HCT116 (cell line): ENCODE data around the gene CNOT10. TPM values are rescaled to one million over a fixed set of nuclear protein-coding genes. Genes with fewer than 3 reads are reported as not detected.
"Not testable (repeated sequence)": the region's sequence is repeated elsewhere in the genome, so short reads cannot be mapped to it uniquely, and the experiment has no call there.

Experiments used
- ATAC-seq: fragments of 200-7000 bp; cut with Tn5 transposase; 2 replicates; pipeline ENCODE4 v1.9.1; 2020; ENCODE audit warnings: mild to moderate bottlenecking, moderate library complexity
- BruUV-seq: library from RNA; stranded (reverse); fragments of 400-500 nt; replicated peaks from 2 replicates; lab custom pipeline; 2021; lab: Mats Ljungman, UMichigan
- CTCF ChIA-PET: fragments of 300-600 bp; sonication (Branson Sonifier 250); formaldehyde crosslinking; loops from one replicate; lab custom pipeline; 2021; ENCODE audit warnings: antibody characterized with exemption; lab: Charles Lee
- POLR2A ChIA-PET: fragments of 300-600, 350-600 bp; sonication (Branson Sonifier 250); formaldehyde crosslinking; loops from one replicate; lab custom pipeline; 2021; ENCODE audit warnings: antibody characterized with exemption; lab: Charles Lee
- RAD21 ChIA-PET, 2 experiments: fragments of 300-600 bp; sonication (Branson Sonifier 250); formaldehyde crosslinking; loops; one replicate each; lab custom pipeline; 2023; ENCODE audit warnings: low total read pairs in 2 of 2; ENCODE audit not compliant: uncharacterized antibody in 2 of 2, unreplicated experiment in 2 of 2, low non-redundant PET in 1 of 2; lab: Charles Lee
- DNase-seq: peaks from one replicate; pipeline ENCODE4 v3.0.0-alpha.2; 2010; ENCODE audit warnings: low read depth, low spot score
- H2AFZ ChIP-seq: fragments of 200-600 bp; shearing (Covaris generic), sonication (generic); 2 replicates; pipeline ENCODE4 v1.6.1; 2017; ENCODE audit warnings: low read depth, mixed run types, mixed read lengths, antibody characterized with exemption, low read length; ENCODE audit not compliant: poor library complexity, severe bottlenecking
- H3K27ac ChIP-seq: 2 replicates; pipeline ENCODE4 v1.5.1; 2012; ENCODE audit warnings: low read depth, low read length
- H3K27me3 ChIP-seq: fragments of 200-600 bp; sonication (generic); 2 replicates; pipeline ENCODE4 v1.6.1; 2016; ENCODE audit warnings: mixed run types, low read length, mixed read lengths; ENCODE audit not compliant: insufficient read depth
- H3K36me3 ChIP-seq, 2 experiments: fragments of 200-500 bp in 1 of 2; fragments of 200-600 bp in 1 of 2; sonication (Bioruptor generic) in 1 of 2; sonication (generic) in 1 of 2; 2 replicates each; pipeline versions ENCODE4 v1.5.1 to v1.6.1; 2014 to 2016; ENCODE audit warnings: low read length in 2 of 2, inconsistent platforms in 1 of 2, mixed read lengths in 1 of 2, mixed run types in 1 of 2; ENCODE audit not compliant: insufficient read depth in 2 of 2, control insufficient read depth in 1 of 2
- H3K4me1 ChIP-seq, 2 experiments: fragments of 200-600 bp in 1 of 2; sonication (generic) in 1 of 2; 2 replicates each; pipeline versions ENCODE4 v1.5.1 to v1.6.1; 2012 to 2017; ENCODE audit warnings: low read length in 2 of 2, inconsistent platforms in 1 of 2, mild to moderate bottlenecking in 1 of 2, mixed read lengths in 1 of 2, mixed run types in 1 of 2, moderate library complexity in 1 of 2; ENCODE audit not compliant: insufficient read depth in 2 of 2, control insufficient read depth in 1 of 2
- H3K4me2 ChIP-seq: fragments of 200-600 bp; sonication (generic); 2 replicates; pipeline ENCODE4 v1.6.1; 2017; ENCODE audit warnings: mixed run types, low read length, mixed read lengths
- H3K4me3 ChIP-seq, 2 experiments: fragments of 200-600 bp in 1 of 2; sonication (generic) in 1 of 2; replicated peaks in 1 of 2; 2 replicates each; pipeline ENCODE4 v1.5.1; 2011 to 2016; ENCODE audit warnings: low read length in 2 of 2, control low read depth in 1 of 2, low read depth in 1 of 2, mild to moderate bottlenecking in 1 of 2, mixed read lengths in 1 of 2, mixed run types in 1 of 2
- H3K79me2 ChIP-seq: fragments of 200-600 bp; sonication (generic); 2 replicates; pipeline ENCODE4 v1.6.1; 2017; ENCODE audit warnings: mild to moderate bottlenecking, mixed run types, low read length, moderate library complexity, mixed read lengths; ENCODE audit not compliant: insufficient read depth
- H3K9ac ChIP-seq: fragments of 200-600 bp; sonication (generic); 2 replicates; pipeline ENCODE4 v1.6.1; 2016; ENCODE audit warnings: low read length, mixed read lengths
- H3K9me2 ChIP-seq: fragments of 200-600 bp; sonication (generic), shearing (Covaris generic); 2 replicates; pipeline ENCODE4 v1.6.1; 2017; ENCODE audit warnings: mixed run types, mild to moderate bottlenecking, moderate library complexity; ENCODE audit not compliant: insufficient read depth
- H3K9me3 ChIP-seq, 2 experiments: fragments of 200-500 bp in 1 of 2; fragments of 200-600 bp in 1 of 2; sonication (Bioruptor generic) in 1 of 2; sonication (generic) in 1 of 2; 2 replicates each; pipeline ENCODE4 v1.6.1; 2014 to 2017; ENCODE audit warnings: low read length in 2 of 2, mixed read lengths in 2 of 2, inconsistent platforms in 1 of 2, low read depth in 1 of 2, mild to moderate bottlenecking in 1 of 2, mixed run types in 1 of 2, moderate library complexity in 1 of 2; ENCODE audit not compliant: control insufficient read depth in 1 of 2, insufficient read depth in 1 of 2
- H4K20me1 ChIP-seq: fragments of 200-600 bp; sonication (generic), shearing (Covaris generic); 2 replicates; pipeline ENCODE4 v1.6.1; 2017; ENCODE audit warnings: mixed run types, mild to moderate bottlenecking, moderate library complexity; ENCODE audit not compliant: insufficient read depth
- ATF3 ChIP-seq: IDR thresholded peaks from 2 replicates; pipeline ENCODE4 v1.6.1; 2012
- EZH2 ChIP-seq: fragments of 200-600 bp; sonication (generic); IDR thresholded peaks from 2 replicates; pipeline ENCODE4 v1.6.1; 2017; ENCODE audit warnings: antibody characterized with exemption, mixed run types
- FOSL1 ChIP-seq: IDR thresholded peaks from 2 replicates; pipeline ENCODE4 v1.6.1; 2012; ENCODE audit warnings: low read depth
- POLR2A ChIP-seq: IDR thresholded peaks from 2 replicates; pipeline ENCODE4 v1.7.0; 2011; ENCODE audit warnings: borderline replicate concordance; ENCODE audit not compliant: insufficient read depth, insufficient read length; ENCODE audit errors: extremely low read depth
- POLR2AphosphoS5 ChIP-seq: IDR thresholded peaks from 2 replicates; pipeline ENCODE4 v1.6.1; 2011; ENCODE audit warnings: mild to moderate bottlenecking, low read depth, low read length, moderate library complexity
- SIN3A ChIP-seq: IDR thresholded peaks from 2 replicates; pipeline ENCODE4 v1.6.1; 2012; ENCODE audit warnings: low read depth
- SP1 ChIP-seq: IDR thresholded peaks from 2 replicates; pipeline ENCODE4 v1.6.1; 2012; ENCODE audit warnings: low read depth
- TCF7L2 ChIP-seq: IDR thresholded peaks from 2 replicates; pipeline ENCODE4 v1.7.0; 2011; ENCODE audit warnings: borderline replicate concordance, inconsistent platforms; ENCODE audit not compliant: insufficient read depth, insufficient read length; ENCODE audit errors: extremely low read depth
- YY1 ChIP-seq: IDR thresholded peaks from 2 replicates; pipeline ENCODE4 v1.6.1; 2011; ENCODE audit warnings: low read length, low read depth, moderate library complexity, mild to moderate bottlenecking; ENCODE audit not compliant: insufficient replicate concordance; ENCODE audit errors: extremely low read depth
- ZBTB33 ChIP-seq: IDR thresholded peaks from 2 replicates; pipeline ENCODE4 v1.6.1; 2011; ENCODE audit warnings: mild to moderate bottlenecking, low read length, moderate library complexity; ENCODE audit not compliant: insufficient replicate concordance; ENCODE audit errors: extremely low read depth
- ZFX ChIP-seq: fragments of 450-650 bp; IDR thresholded peaks from 2 replicates; pipeline ENCODE4 v1.6.1; 2017
- ZNF274 ChIP-seq: fragments of 200-500 bp; sonication (Bioruptor generic); IDR thresholded peaks from 2 replicates; pipeline ENCODE4 v1.6.1; 2014; ENCODE audit warnings: mild to moderate bottlenecking, low read depth, low read length, inconsistent platforms
- intact Hi-C: fragments of 100-400 bp; cut with micrococcal nuclease; formaldehyde crosslinking; loops from 2 replicates; pipeline ENCODE4 v1.10.0; 2022
- total RNA-seq: library from RNA; stranded (reverse); gene quantifications from one replicate; pipeline ENCODE4 v1.2.1, GENCODE V29; 2021; ENCODE audit not compliant: unreplicated experiment

The CNOT10 gene
- total RNA-seq, 1 experiment from 2014 or later, result 47.4 TPM

GRCh38 chr3:32781211-32781968 is 96.4 kb downstream of the CNOT10 start (continued):
- TF ChIP-seq ZBTB33, result no peak
- TF ChIP-seq ZFX, result no peak

- Histone ChIP-seq H3K4me2 (peak overlapping the region; percentile 83), H3K4me3 (peak overlapping the region in 1 of 2 experiments; percentile 30; a peak in 2 of 4 replicates), H2AFZ (peak overlapping the region; percentile 54), H3K4me1 (peaks cover 4 to 12% of the 10 kb centered on the region in 2 experiments; a peak in 3 of 4 replicates)
- H3K79me2 ChIP-seq, RAD21 ChIA-PET, DNase-seq, H4K20me1 ChIP-seq, H3K36me3 ChIP-seq, H3K27me3 ChIP-seq, BruUV-seq, ATAC-seq, H3K27ac ChIP-seq, H3K9ac ChIP-seq, H3K9me3 ChIP-seq, POLR2A ChIA-PET, intact Hi-C loops, H3K9me2 ChIP-seq: not testable (repeated sequence)
- CTCF ChIA-PET, result interaction anchor here (0.8 kb wide), 1 partner anchor 19 kb away, joined by 3 read pairs; no protein-coding TSS in a partner anchor
These were observed 96.9 kb downstream of the CNOT10 start for GRCh38 chr3:32781969-32782270.

GRCh38 chr3:32782407-32782806 is 97.4 kb downstream of the CNOT10 start:
- no peaks in the 10 kb centered on the region for H4K20me1 ChIP-seq
- POLR2A ChIA-PET, result no interaction called here
- no TSS peak for BruUV-seq
- no peak overlapping the region for H3K9ac ChIP-seq
- peak overlapping the region; percentile 54 for H2AFZ ChIP-seq
- H3K27ac ChIP-seq, result no peak overlapping the region
- no peaks in the 10 kb centered on the region for H3K79me2 ChIP-seq
- no peaks in the 10 kb centered on the region for H3K27me3 ChIP-seq
- H3K9me3 ChIP-seq, result no peaks in the 10 kb centered on the region
- peaks cover 4 to 12% of the 10 kb centered on the region in 2 experiments; a peak in 3 of 4 replicates for H3K4me1 ChIP-seq
- no peaks in the 10 kb centered on the region for H3K36me3 ChIP-seq
- CTCF ChIA-PET, result no interaction called here
- no peak for ATAC-seq
- TF ChIP-seq ZNF274 (no peak), POLR2A (no peak), YY1 (no peak), SP1 (no peak), SIN3A (no peak), ZBTB33 (no peak), TCF7L2 (no peak), POLR2AphosphoS5 (no peak), FOSL1 (no peak), ATF3 (no peak), EZH2 (no peak)
- RAD21 ChIA-PET, result no interaction called here
- H3K4me2 ChIP-seq, result peak overlapping the region; percentile 83; the same call in 1 of the 2 replicates
- intact Hi-C loops, result no loop called here
- H3K9me2 ChIP-seq, result no peaks in the 10 kb centered on the region
- H3K4me3 ChIP-seq, result no peak overlapping the region
- no peak for DNase-seq
